Left kidney (tissue), 2 donors: ENCODE measurements around the gene ULBP1. TPM values are rescaled to one million over a fixed set of nuclear protein-coding genes. Genes with fewer than 3 reads are reported as not detected.
"Not testable (repeated sequence)": the region's sequence is repeated elsewhere in the genome, so short reads cannot be mapped to it uniquely, and the experiment has no call there.

ENCODE experiments used
- DNase-seq: peaks from one replicate; pipeline ENCODE4 v3.0.0-alpha.2; 2013
- polyA plus RNA-seq: library from polyadenylated mRNA; unstranded; fragments of 120-200 nt; gene quantifications from one replicate; pipeline ENCODE4 v1.2.1, GENCODE V29; 2013; ENCODE audit not compliant: insufficient read length

The ULBP1 gene
- polyA plus RNA-seq, 1 donor = 2.1 TPM

DNA sequence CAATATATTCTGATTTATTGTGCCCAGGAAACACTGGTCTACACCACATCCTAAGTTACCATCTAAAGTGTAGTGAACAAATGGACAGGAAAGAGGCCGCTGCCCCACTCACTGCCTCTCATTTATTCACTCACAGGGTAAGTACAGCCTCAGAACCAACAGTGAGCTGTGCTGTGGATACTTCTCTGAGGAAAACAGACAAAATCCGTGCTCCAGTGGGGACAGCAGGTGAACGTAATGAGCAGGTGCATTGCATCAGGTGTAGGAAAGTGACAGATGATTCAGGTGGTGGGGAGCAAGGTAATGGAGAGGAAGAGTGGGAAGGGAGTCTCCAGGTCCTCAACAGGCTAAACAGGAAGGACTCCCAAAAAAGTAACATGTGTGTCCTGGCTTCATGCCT is 30.3 kb upstream of the ULBP1 start:
- no peak for DNase-seq

GRCh38 chr6:149934249-149935156 is 29.2 kb upstream of the ULBP1 start:
- peak; percentile 68 for DNase-seq

DNA sequence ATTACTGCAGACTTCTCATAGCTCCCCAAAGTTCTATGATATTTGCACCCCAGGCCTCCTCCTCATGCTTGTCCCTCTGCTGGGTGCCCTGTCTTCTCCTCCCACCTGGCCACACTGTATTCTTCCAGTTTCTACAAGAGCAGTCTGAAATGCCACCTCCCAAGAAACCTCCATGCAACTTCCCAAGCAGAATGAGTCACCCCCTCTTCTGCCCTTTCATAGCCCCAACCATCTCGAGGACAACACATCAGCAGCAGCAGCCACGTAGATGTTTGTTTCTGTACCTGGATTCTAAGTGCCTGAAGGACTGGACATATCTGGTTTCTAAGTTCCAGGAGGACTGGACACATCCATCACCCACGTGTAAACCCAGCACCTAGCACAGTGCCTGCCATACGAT is 28.5 kb upstream of the ULBP1 start:
- DNase-seq = no peak

- no peak for DNase-seq
These were observed 28.1 kb upstream of the ULBP1 start for GRCh38 chr6:149935668-149936067.

DNA sequence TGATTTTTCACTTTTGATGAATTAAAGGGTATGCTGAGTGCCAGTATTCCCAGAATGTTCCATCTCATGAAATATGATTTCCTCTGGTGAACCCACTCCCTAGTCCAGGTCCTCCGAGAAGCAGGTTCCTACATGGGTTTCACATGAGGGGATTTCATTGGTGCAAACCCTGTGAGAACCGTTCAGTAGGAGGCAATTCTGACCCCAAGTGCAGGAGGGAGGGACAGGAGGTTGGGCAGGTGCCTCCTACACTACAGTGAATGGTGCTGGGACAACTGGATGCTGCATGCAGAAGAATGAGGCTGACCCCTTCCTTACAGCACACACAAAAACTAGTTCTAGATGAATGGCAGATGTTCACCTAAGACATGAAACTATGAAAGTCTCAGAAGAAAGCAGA is 27.0 kb upstream of the ULBP1 start:
- DNase-seq = no peak

DNA sequence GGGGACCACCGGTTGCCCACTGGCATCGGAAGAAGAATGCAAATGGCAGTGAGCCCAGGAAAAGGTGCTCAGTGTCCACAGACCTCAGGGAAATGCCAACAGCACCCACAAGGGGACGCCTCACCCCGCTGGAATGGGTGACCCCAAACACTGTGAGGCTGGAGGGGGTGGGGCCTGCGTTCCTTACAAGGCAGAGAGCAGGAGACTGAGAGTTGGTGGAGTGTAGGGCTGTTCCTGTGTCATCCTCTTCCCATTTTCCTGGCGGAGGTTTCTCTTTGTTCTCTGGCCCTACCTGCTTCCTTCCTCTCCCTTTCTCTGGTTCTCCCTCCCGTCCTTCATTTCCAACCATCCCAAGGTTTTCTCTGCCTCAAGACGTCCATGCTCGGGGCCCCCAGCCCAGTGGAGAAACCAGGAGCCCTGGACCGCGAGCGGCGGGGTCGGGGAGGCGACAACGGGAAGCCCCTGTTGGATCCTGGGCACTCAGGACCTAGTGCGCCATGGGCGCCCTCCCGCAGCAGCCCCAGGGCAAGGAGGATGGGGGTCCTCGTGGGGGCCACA is 25.7 kb upstream of the ULBP1 start:
- not testable (repeated sequence) for DNase-seq

DNA sequence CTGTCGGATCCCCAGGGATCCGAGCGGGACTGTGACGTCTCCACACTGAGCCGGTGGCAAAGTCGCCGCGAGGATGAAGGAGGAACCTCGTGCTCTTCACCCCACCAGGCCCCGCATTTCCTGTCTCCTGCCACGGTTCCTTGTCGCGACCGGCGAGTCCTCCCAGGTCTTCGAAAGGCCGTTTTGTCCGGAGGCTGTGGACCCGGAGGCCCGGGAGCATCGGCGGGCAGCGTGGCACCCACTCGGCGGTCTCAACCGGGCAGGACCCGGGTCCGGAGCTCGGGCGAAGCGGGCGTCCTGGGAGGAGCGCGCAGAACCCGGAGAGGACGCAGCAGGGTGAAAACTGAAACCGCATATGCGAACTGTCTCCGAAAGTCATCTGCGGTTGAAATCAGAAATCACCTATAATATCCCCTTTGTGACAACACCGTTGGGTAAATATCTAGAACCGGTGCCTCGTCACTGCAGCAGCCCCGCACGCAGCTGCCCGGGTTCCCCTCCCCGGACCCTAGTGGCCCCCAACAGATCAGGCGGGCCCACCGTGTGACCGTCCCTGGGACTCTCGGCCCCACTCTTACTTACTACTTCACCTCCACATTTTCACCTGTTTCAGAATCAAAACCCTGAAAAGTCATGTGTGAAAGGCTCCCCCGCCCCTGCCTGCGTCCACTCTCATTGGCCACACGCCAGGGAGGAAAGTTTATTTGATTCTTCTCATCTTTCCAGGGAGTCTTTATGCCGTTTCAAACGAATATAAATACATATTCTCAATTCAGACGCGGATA is 25.0 kb upstream of the ULBP1 start:
- no peak for DNase-seq

DNA sequence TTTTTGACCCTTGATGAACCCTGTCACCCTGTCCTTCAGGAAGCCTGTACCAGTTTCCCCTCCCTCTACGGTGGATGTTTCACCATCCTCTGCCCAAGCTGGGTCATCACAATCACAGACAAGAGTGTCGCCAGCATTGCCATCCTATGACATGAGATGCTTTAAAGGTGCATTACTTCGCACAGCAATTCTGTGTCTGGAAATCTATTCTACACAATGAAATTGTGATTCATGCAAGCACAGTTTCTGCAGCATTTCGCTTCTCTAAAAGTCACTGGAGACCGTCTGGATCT is 24.4 kb upstream of the ULBP1 start:
- DNase-seq = no peak

GRCh38 chr6:149939909-149940671 is 23.7 kb upstream of the ULBP1 start:
- no peak for DNase-seq

DNA sequence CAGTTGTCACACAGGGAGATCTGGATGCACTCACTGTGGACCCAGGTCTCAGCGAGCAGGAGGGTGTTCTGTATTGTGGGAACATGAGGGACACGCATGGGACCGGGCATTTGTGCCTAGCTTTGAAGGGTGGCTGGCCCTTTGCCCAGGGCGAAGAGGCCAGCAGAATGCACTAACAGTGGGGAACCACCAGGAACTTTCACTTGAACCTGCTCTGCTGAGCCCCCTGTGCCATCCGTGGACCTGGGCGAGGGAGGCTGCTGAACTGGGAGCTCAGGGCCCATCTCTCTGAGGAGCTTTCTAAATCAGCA is 23.1 kb upstream of the ULBP1 start:
- DNase-seq = no peak

GRCh38 chr6:149941583-149942460 is 21.9 kb upstream of the ULBP1 start, which contains the start of gene ULBP2:
TSS of gene ULBP2 (plus strand) at chr6:149942014. CDS start at chr6:149942073, 59 bp downstream.
- peak; percentile 78 for DNase-seq

- no peak for DNase-seq
These were observed 21.3 kb upstream of the ULBP1 start for GRCh38 chr6:149942461-149942829.

GRCh38 chr6:149943321-149943720 is 20.4 kb upstream of the ULBP1 start:
- not testable (repeated sequence) for DNase-seq

- DNase-seq = not testable (repeated sequence)
These were observed 18.5 kb upstream of the ULBP1 start for GRCh38 chr6:149945276-149945675.

DNA sequence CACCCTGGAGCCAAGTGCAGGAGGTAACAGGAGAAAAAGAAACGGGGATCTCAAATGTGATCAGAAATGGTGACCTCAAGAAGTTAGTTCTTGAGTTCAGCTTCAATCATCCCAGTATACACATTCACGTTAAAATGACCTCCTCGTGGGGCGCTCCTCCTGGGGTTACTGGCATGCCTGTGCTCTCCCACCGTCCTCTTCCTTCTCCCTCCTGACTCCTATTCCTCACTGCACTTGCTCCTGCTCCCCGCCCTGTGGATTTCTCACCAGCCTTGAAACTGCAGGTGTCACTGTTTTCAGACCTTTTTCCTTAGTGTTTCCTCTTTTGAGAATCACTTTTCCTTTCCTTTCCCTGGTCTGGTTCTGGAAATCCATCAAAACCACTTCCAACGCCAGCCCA is 17.1 kb upstream of the ULBP1 start:
- DNase-seq = not testable (repeated sequence)

DNA sequence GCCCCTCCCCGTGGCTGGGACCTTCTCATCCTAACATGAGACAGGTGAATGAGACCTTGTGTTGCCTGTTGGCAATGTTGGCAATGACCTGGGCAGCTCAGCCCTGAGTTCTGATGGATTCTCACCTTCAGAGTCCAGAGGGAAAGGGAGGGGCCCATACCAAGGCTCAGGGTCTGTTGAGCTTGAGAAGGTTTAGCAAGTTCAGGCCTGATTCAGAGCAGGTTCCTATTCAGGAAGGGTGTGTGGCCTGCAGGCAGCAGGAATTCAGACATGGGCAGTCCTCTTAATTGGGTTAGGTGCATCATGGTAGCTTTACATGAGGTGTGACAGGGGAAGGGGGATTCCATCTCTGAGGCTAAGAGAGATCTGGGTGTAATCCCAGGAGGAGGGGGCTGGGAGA is 16.2 kb upstream of the ULBP1 start:
- not testable (repeated sequence) for DNase-seq

DNA sequence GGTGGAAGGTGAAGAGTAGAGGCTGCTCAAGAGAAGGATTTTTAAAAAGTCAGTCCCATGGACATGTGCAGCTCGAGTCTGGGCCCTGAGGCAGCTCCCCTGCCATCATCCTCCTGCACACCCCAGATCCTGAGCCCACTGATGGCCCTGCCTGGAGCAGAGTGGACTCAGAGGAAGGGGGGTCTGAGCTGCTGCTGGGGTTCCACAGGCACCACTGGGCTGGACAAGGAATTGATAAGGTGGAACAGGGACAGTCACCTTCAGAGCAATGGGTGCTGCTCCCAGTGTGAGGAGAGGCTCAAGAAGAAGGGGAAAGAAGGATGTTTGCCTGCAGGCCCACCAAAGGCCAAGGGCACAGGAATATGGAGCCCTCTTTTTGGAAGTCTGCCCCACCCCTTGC is 15.7 kb upstream of the ULBP1 start:
- no peak for DNase-seq

- DNase-seq = no peak
These were observed 15.1 kb upstream of the ULBP1 start for GRCh38 chr6:149948616-149949015.

GRCh38 chr6:149950423-149950822 is 13.3 kb upstream of the ULBP1 start:
- DNase-seq = no peak

DNA sequence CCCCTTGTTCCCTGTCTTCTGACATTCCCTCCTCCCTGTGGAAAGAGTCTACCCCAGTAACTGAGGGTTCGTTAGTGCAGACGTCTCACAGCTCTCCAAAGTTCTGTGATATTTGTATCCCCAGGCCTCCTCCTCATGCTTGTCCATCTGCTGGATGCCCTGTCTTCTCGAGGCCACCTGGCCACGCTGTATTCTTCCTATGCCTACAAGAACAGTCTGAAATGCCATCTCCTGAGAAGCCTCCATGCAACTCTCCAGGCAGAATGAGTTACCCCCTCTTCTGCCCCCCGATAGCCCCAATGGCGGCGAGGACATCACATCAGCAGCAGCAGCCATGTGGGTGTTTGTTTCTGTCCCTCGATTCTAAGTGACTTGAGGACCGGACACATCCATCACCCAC is 12.6 kb upstream of the ULBP1 start:
- no peak for DNase-seq

- DNase-seq = no peak
These were observed 12.1 kb upstream of the ULBP1 start for GRCh38 chr6:149951626-149952025.

GRCh38 chr6:149953390-149953789 is 10.4 kb upstream of the ULBP1 start:
- not testable (repeated sequence) for DNase-seq
